NB4 (cell line): ENCODE results near the gene GJA3.

Experiments
- CTCF ChIP-seq: IDR thresholded peaks from one replicate; pipeline ENCODE4 v1.5.1; 2012; ENCODE audit warnings: low read depth, low read length
- POLR2A ChIP-seq: IDR thresholded peaks from 2 replicates; pipeline ENCODE4 v1.6.1; 2011; ENCODE audit warnings: mild to moderate bottlenecking; ENCODE audit not compliant: insufficient read length; ENCODE audit errors: extremely low read depth

- TF ChIP-seq CTCF: no peak
- TF ChIP-seq POLR2A: no peak
These were observed 10.3 kb downstream of the GJA3 start for GRCh38 chr13:20150561-20150960.
